K562 (cell line): ENCODE measurements around the gene NUP210. TPM values are rescaled to one million over a fixed set of nuclear protein-coding genes. Genes with fewer than 3 reads are reported as not detected.

Experiments
- EGR1 ChIP-seq: fragments of 450-650 bp; conservative IDR thresholded peaks from 2 replicates; pipeline ENCODE4 v1.6.1; 2017; ENCODE audit warnings: mild to moderate bottlenecking
- EP400 ChIP-seq: fragments of 450-650 bp; IDR thresholded peaks from 2 replicates; pipeline ENCODE4 v1.6.1; 2017; ENCODE audit warnings: antibody characterized with exemption, mild to moderate bottlenecking, moderate library complexity
- ETS1 ChIP-seq: conservative IDR thresholded peaks from 2 replicates; pipeline ENCODE4 v1.6.1; 2011; ENCODE audit warnings: low read depth, mild to moderate bottlenecking, low read length; ENCODE audit not compliant: control insufficient read depth
- ETV1 ChIP-seq: fragments of 450-650 bp; conservative IDR thresholded peaks from 2 replicates; pipeline ENCODE4 v1.6.1; 2016; ENCODE audit warnings: missing genetic modification characterization, control low read depth, low read depth, missing compliant biosample characterization
- MAZ ChIP-seq, 2 experiments: fragments of 450-650 bp in 1 of 2; sonication (generic) in 1 of 2; formaldehyde crosslinking; IDR thresholded peaks in 1 of 2; conservative IDR thresholded peaks in 1 of 2; 2 replicates each; pipeline versions ENCODE4 v1.4.0 to v1.5.0; 2020; ENCODE audit warnings: mild to moderate bottlenecking in 1 of 2, missing genetic modification reagents in 1 of 2
- MGA ChIP-seq: fragments of 450-650 bp; IDR thresholded peaks from 2 replicates; pipeline ENCODE4 v1.6.1; 2016; ENCODE audit warnings: mild to moderate bottlenecking, moderate library complexity
- POU5F1 ChIP-seq: fragments of 150-350 bp; IDR thresholded peaks from 2 replicates; pipeline ENCODE4 v1.6.1; 2014; ENCODE audit warnings: borderline replicate concordance, low read length, low read depth, mild to moderate bottlenecking; ENCODE audit not compliant: partially characterized antibody
- RB1 ChIP-seq: fragments of 450-650 bp; IDR thresholded peaks from 2 replicates; pipeline ENCODE4 v1.6.1; 2017; ENCODE audit warnings: low read depth, mild to moderate bottlenecking
- RFX7 ChIP-seq: fragments of 250-450 bp; sonication (Bioruptor Pico); IDR thresholded peaks from 2 replicates; pipeline ENCODE4 v1.5.1; 2021; ENCODE audit warnings: mild to moderate bottlenecking
- SMAD1 ChIP-seq: fragments of 150-350 bp; IDR thresholded peaks from 2 replicates; pipeline ENCODE4 v1.6.1; 2014; ENCODE audit warnings: low read length, low read depth; ENCODE audit not compliant: partially characterized antibody
- SUPT5H ChIP-seq: fragments of 450-650 bp; IDR thresholded peaks from 2 replicates; pipeline ENCODE4 v1.6.1; 2016
- ZBTB12 ChIP-seq: fragments of 250-450 bp; sonication (Bioruptor Pico); IDR thresholded peaks from 2 replicates; pipeline ENCODE4 v1.4.0; 2020
- ZNF134 ChIP-seq: fragments of 250-450 bp; sonication (Bioruptor Pico); conservative IDR thresholded peaks from 2 replicates; pipeline ENCODE4 v1.4.0; 2020
- polyA plus RNA-seq, 8 experiments: library from polyadenylated mRNA; depleted of rRNA in 4 of 8; stranded (reverse) in 5 of 8; unstranded in 3 of 8; fragments of >200 nt; fragmentation: Nextera tagmentation in 2 of 8; fragmentation: Illumina TruSeq in 1 of 8; extraction: Ambion mirVana in 2 of 8; extraction: Trizol in 1 of 8; gene quantifications; 2 replicates each; pipeline versions ENCODE4 v1.2.1 to v1.2.3, GENCODE V29; 2011 to 2014; ENCODE audit warnings: inconsistent platforms in 1 of 8, missing spikeins in 1 of 8
- total RNA-seq, 7 experiments: library from RNA; depleted of rRNA in 6 of 7; stranded (reverse); fragments of >200 nt in 6 of 7; fragmentation: Illumina TruSeq in 2 of 7; extraction: Trizol in 2 of 7; gene quantifications; 2 replicates each; pipeline versions ENCODE4 v1.2.1 to v1.2.3, GENCODE V29; 2011 to 2021; ENCODE audit warnings: low replicate concordance in 1 of 7

Gene NUP210
- total and polyA plus RNA-seq, 9 of the 15 experiments (the other 6 are each of a cell fraction or from before 2014, with no cell fraction given) = 1.2 to 138 (median 44.0) TPM

GRCh38 chr3:13461169-13462124 lies 41.3 kb upstream of the NUP210 start (continued):
- no peak for TF ChIP-seq ETS1
- TF ChIP-seq ZBTB12 (CRISPR knock-in tag) = no peak
- TF ChIP-seq RFX7 = no peak
- peak; percentile 73; the same call in 1 of the 2 replicates for TF ChIP-seq EP400
- TF ChIP-seq MGA = peak; percentile 92
- TF ChIP-seq ZNF134 = no peak
- no peak for TF ChIP-seq EGR1
- TF ChIP-seq MAZ (CRISPR knock-in tag; conservative IDR thresholded peaks at IDR 0.05 in 1 of 2, IDR thresholded peaks at IDR 0.05 in 1 of 2) = peak; percentile 47 to 85
- TF ChIP-seq RB1 = peak; percentile 82
- TF ChIP-seq SMAD1 = no peak
- TF ChIP-seq ETV1 = no peak
- TF ChIP-seq SUPT5H = no peak
- TF ChIP-seq POU5F1 = no peak
